Hematopoietic multipotent progenitor cell treated with erythropoietin and hydrocortisone succinate and interleukin-3 and kit ligand, for 17 days (in vitro differentiated cells): ENCODE measurements around the gene KCNJ14.
"Not testable (repeated sequence)": the region's sequence is repeated elsewhere in the genome, so short reads cannot be mapped to it uniquely, and the experiment has no call there.

ENCODE experiments used
- DNase-seq: peaks from one replicate; pipeline ENCODE4 v3.0.0-alpha.2; 2015; ENCODE audit warnings: low spot score

The KCNJ14 gene

GRCh38 chr19:48471836-48472235 is 16.5 kb downstream of the KCNJ14 start:
- no peak for DNase-seq

GRCh38 chr19:48473161-48473966 is 18.0 kb downstream of the KCNJ14 start:
- no peak for DNase-seq

- no peak for DNase-seq
Measured at GRCh38 chr19:48474084-48474592, 18.8 kb downstream of the KCNJ14 start.

GRCh38 chr19:48475369-48476068 is 20.1 kb downstream of the KCNJ14 start:
- no peak for DNase-seq

- no peak for DNase-seq
Measured at GRCh38 chr19:48476176-48476575, 20.8 kb downstream of the KCNJ14 start.

- no peak for DNase-seq
Measured at GRCh38 chr19:48477067-48477685, 21.8 kb downstream of the KCNJ14 start.

GRCh38 chr19:48477698-48478338 is 22.4 kb downstream of the KCNJ14 start:
- no peak for DNase-seq

GRCh38 chr19:48478339-48479256 is 23.2 kb downstream of the KCNJ14 start:
- DNase-seq: no peak

GRCh38 chr19:48479686-48480085 is 24.3 kb downstream of the KCNJ14 start:
- no peak for DNase-seq

GRCh38 chr19:48480183-48480557 is 24.8 kb downstream of the KCNJ14 start:
- no peak for DNase-seq

GRCh38 chr19:48480558-48481500 is 25.5 kb downstream of the KCNJ14 start:
- no peak for DNase-seq

- no peak for DNase-seq
Measured at GRCh38 chr19:48481846-48482639, 26.7 kb downstream of the KCNJ14 start.

- no peak for DNase-seq
Measured at GRCh38 chr19:48483301-48483700, 27.9 kb downstream of the KCNJ14 start.

GRCh38 chr19:48484247-48484893 is 29.0 kb downstream of the KCNJ14 start:
- DNase-seq: no peak

- DNase-seq: no peak
Measured at GRCh38 chr19:48484931-48485612, 29.7 kb downstream of the KCNJ14 start.

- not testable (repeated sequence) for DNase-seq
Measured at GRCh38 chr19:48486706-48487105, 31.3 kb downstream of the KCNJ14 start.

- no peak for DNase-seq
Measured at GRCh38 chr19:48487544-48487943, 32.2 kb downstream of the KCNJ14 start.

GRCh38 chr19:48487948-48488347 is 32.6 kb downstream of the KCNJ14 start:
- peak; percentile 34 for DNase-seq
